Suppressor macrophage (primary cell): ENCODE results near the gene AADACL4.
"Not testable (repeated sequence)": the region's sequence is repeated elsewhere in the genome, so short reads cannot be mapped to it uniquely, and the experiment has no call there.

Source experiments
- DNase-seq, 4 experiments: peaks; one replicate each; pipeline ENCODE4 v3.0.0-alpha.2; 2020 to 2022

The AADACL4 gene

GRCh38 chr1:12658531-12659453 lies 14.9 kb downstream of the AADACL4 start:
- peak; percentile 80 to 88 (median 81) for DNase-seq

- no peak for DNase-seq
Measured at GRCh38 chr1:12661606-12662219, 17.8 kb downstream of the AADACL4 start.

GRCh38 chr1:12662556-12662955 lies 18.7 kb downstream of the AADACL4 start:
- no peak for DNase-seq

GRCh38 chr1:12665511-12665910 lies 21.6 kb downstream of the AADACL4 start:
- no peak for DNase-seq

- DNase-seq: no peak
Measured at GRCh38 chr1:12666141-12666735, 22.4 kb downstream of the AADACL4 start.

- no peak for DNase-seq
Measured at GRCh38 chr1:12669529-12670068, 25.7 kb downstream of the AADACL4 start.

- DNase-seq: no peak
Measured at GRCh38 chr1:12674358-12674757, 30.5 kb downstream of the AADACL4 start.

- not testable (repeated sequence) for DNase-seq
Measured at GRCh38 chr1:12676122-12676521, 32.2 kb downstream of the AADACL4 start.

- no peak for DNase-seq
Measured at GRCh38 chr1:12677565-12677964, 33.7 kb downstream of the AADACL4 start.

- peak in 1 of 4 experiments; percentile 2 for DNase-seq
Measured at GRCh38 chr1:12678350-12678749, 34.5 kb downstream of the AADACL4 start.

GRCh38 chr1:12678820-12679219 lies 34.9 kb downstream of the AADACL4 start:
- DNase-seq: no peak

GRCh38 chr1:12690156-12690555 lies 46.3 kb downstream of the AADACL4 start:
- DNase-seq: no peak

GRCh38 chr1:12692967-12693782 lies 49.3 kb downstream of the AADACL4 start:
- no peak for DNase-seq

GRCh38 chr1:12696658-12697057 lies 52.8 kb downstream of the AADACL4 start:
- DNase-seq: no peak

GRCh38 chr1:12697397-12697796 lies 53.5 kb downstream of the AADACL4 start:
- DNase-seq: no peak

GRCh38 chr1:12703821-12704451 lies 60.1 kb downstream of the AADACL4 start:
- no peak for DNase-seq

GRCh38 chr1:12706061-12706460 lies 62.2 kb downstream of the AADACL4 start:
- DNase-seq: no peak

GRCh38 chr1:12708396-12709090 lies 64.7 kb downstream of the AADACL4 start:
- no peak for DNase-seq

GRCh38 chr1:12709091-12709491 lies 65.2 kb downstream of the AADACL4 start:
- DNase-seq: no peak

- DNase-seq: no peak
Measured at GRCh38 chr1:12709696-12710095, 65.8 kb downstream of the AADACL4 start.

- no peak for DNase-seq
Measured at GRCh38 chr1:12711536-12711935, 67.7 kb downstream of the AADACL4 start.
